Thyroid gland (tissue), 4 donors: ENCODE data around the gene LEFTY2.

ENCODE experiments used
- CTCF ChIP-seq, 6 experiments: fragments of 200-600 bp in 3 of 6; fragments of 450-650 bp in 3 of 6; sonication (generic) in 3 of 6; IDR thresholded peaks; one replicate each; pipeline ENCODE4 v1.5.1; 2016 to 2019; ENCODE audit warnings: antibody characterized with exemption in 6 of 6, mild to moderate bottlenecking in 2 of 6, inconsistent platforms in 1 of 6, moderate library complexity in 1 of 6
- POLR2A ChIP-seq, 2 donors: fragments of 450-650 bp; IDR thresholded peaks; one replicate each; pipeline ENCODE4 v1.6.1; 2017; ENCODE audit warnings: antibody characterized with exemption in 2 of 2, mild to moderate bottlenecking in 2 of 2, moderate library complexity in 1 of 2

GRCh38 chr1:225954753-225955152 lies 13.7 kb upstream of the LEFTY2 start:
- TF ChIP-seq CTCF (IDR thresholded peaks at IDR 0.05) = no peak
- TF ChIP-seq POLR2A (IDR thresholded peaks at IDR 0.05) = no peak
